GM18526 (cell line): ENCODE data around the gene STX8.

Experiments
- POLR2A ChIP-seq: IDR thresholded peaks from 3 replicates; pipeline ENCODE4 v1.6.1; 2011; ENCODE audit not compliant: insufficient read length; ENCODE audit errors: extremely low read depth

STX8 gene

DNA sequence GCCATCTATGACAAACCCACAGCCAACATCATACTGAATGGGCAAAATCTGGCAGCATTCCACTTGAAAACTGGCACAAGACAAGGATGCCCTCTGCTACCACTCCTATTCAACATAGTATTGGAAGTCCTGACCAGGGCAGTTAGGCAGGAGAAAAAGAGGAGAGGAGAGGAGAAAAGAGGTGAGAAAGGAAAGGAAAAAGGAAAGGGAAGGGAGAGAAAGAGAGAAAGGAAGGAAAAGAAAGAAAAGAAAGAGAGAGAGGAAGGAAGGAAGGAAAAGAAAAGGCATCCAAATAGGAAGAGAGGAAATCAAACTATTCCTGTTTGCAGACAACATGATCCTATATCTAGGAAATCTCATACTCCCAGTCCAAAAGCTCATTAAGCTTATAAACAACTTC is 11.5 kb downstream of the STX8 start:
- TF ChIP-seq POLR2A: no peak

DNA sequence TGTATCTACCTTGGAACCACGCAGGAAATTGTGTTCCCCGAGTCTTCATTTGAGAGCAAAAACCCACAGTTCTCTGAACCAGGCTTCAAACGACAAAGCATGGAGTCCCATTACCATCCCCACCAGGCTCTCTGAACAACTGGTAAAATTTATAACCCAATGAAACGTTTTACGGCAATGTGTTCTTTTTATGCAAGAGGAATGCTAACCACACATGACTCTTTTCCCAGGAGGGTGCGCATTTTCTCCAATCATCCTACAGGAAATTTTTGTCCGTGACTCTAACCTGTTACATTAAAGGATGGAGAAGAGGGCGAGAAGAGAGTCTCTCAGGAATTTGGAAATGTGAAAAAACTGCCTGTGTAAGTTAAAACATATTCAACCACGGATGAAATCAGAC is 17.8 kb downstream of the STX8 start:
- no peak for TF ChIP-seq POLR2A

DNA sequence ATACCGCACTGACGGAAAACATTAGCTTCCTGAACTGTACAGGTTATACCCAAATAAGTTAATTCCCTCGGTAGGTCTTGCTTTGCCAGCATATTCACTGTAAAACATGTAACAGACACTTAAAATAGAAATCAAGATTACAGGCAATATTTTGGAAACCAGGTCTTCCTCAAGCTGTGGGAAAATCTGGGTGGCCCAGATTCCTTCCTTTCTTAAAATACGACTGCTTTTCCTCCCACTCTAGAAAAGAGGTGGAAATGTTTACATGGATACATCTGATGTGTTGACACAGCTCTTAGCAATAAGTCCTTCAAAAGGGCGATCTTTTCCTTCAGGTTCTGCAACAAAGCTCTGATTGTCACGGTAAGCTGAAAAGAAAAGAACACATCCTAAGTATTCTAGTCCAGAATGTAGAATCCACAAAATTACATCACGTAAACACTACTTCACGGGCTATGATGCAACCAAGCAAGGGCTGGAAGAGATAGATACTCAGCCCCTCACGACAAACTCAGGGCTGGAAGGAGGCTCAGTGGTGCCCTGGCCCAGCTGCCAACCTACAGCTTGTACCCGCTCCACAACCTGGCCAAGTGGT is 18.4 kb downstream of the STX8 start:
- TF ChIP-seq POLR2A: no peak

DNA sequence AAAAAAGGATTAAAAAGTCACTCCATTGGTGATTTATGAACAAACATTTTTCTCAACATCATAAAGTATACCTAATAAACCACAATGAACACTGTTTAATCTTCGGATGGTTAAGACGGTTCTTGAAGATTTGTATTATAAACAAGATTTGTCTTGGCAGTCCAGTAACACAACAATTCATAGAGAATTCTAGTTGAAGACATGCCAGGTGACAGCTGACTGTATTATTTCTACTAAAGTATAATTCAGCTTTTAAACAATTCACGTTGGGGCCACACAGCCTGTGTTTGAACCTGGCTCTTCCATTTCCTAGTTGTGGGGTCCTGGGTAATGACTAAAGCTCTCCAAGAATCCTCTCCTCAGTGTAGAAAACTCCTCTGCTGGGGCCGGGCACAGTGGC is 22.0 kb downstream of the STX8 start:
- no peak for TF ChIP-seq POLR2A

DNA sequence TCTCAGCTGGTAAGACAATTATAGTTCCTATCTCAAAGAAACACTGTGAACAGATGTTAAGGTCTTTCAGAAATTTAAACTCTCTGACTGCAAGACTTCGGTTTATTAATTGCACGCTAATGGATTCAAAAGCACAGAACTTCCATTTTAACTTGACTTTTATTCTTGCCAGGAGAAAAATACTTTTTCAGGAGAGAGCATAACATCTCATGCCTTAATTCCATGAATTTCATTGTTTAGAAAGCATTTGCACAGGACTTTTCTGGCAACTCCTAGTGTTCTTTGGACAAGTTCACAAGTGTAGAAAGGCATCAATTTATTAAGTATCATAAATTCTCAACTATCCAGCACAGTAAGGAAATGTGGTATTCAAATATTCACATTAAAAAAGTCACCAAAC is 22.4 kb downstream of the STX8 start:
- TF ChIP-seq POLR2A: no peak

DNA sequence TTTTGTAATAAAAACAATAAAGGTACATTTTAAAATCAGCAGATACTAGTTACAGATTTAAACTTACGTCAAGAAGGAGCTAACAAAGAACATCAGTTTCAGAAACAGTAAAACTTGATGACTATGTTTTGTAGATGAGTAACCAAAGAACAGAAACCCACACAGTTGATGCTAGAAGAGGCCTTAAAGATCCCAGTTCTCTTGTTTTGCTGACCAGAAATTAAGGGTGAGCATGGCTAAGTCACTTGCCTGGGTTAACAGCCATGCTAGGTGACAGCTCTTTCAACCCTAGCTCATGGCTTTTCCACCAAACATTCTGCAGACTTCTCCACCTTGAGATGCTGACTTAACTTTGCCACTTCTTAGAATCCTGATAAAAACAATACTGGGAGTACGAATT is 26.4 kb downstream of the STX8 start:
- no peak for TF ChIP-seq POLR2A

DNA sequence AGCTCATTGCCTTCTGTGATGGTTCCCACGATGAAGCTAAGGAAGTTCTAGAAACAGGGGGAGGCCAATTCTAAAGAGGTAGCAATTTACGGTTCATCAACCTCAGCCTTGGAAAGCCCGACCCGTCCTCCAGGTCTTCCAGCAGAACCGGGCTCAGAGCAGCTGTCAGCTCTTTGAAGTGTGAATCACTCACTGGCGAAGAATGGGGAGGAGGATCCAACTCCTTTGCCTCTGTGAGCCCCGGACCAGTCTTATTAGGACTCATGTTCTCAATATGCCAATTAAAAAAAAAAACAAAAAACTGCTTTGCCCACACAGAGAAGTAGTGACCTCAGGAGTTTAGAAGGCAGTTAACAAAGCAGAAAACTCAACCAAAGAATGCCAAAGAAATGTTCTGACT is 31.4 kb downstream of the STX8 start:
- no peak for TF ChIP-seq POLR2A

DNA sequence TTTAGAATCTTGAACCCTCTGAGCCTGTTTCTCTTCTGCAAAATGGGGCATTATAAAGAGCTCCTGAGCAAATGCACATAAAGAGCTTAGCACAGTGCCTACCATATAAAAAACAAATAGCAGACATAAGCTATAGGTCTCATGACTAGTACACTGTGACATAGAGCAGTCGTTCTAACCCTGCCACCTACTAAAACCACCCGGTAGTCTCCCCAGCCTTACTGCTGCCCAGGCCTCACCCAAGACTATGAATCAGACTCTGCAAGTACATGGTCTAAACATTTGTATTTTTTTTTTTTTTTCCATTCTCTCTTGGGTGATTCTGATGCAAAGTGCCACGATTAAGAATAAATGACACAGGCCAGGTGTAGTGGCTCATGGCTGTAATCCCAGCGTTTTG is 33.9 kb downstream of the STX8 start:
- no peak for TF ChIP-seq POLR2A

DNA sequence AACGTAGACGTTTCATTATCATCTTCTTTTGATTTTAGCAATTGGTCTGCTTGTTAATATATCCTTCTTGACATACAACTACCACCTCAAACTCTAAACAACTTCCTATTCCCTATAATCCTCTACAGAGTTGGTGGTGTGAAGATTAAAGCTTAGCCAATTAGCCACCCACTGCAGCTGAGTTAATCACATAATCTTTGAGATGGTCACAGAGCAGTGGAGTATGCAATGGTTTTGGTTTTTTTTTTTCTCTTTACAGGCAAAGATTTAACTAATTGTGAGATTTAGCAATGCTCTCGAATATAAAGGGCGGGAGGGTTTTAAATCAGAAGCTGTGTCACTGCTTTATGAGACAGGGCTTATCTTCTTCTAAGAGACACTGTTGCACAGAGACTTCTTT is 37.0 kb downstream of the STX8 start:
- TF ChIP-seq POLR2A: no peak

DNA sequence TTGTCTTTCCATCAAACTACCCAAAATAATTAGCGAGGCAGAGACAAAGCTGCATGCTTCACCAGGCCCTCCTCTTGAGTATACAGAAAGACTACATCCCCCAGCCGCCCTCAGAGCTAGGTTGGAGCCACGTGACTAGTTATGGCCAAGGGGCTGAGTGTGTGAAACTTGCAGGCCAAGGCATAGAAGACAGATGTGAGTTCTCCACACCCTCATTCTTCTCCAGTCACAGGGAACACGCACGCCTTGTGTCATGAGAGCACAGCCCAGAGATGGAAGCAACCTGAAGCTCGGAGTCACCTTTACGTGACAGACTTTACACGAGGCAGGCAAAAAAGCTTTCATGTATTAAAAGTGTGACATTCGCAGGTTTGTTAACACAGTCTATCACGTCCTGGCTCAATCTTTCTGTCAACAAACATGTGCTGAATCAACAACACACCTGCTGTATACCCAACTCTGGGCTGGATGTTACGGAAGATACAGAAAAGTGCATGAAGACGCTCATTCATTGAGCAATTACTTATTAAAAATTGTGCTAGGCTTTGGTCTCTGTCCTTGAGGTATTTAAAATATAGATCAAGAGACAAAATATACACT is 38.3 kb downstream of the STX8 start:
- TF ChIP-seq POLR2A: no peak

DNA sequence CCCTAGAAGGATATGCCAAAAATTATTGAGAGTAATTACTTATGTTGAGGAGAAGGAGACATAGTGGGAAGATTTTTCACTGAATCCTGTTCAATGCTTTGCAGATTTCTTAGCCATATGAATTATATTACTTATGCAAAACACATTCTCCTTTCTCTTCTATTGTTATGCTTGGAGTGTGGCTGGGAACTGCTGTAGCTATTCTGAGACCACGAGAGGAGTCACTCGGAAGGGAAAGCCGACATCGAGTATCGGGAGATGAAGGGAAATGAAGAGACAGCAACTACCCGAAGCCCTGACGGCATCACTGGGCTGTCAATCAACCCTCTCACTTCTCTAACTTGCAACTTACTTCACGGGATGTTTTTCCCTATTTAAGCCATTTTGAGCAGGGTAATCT is 39.6 kb downstream of the STX8 start:
- no peak for TF ChIP-seq POLR2A

DNA sequence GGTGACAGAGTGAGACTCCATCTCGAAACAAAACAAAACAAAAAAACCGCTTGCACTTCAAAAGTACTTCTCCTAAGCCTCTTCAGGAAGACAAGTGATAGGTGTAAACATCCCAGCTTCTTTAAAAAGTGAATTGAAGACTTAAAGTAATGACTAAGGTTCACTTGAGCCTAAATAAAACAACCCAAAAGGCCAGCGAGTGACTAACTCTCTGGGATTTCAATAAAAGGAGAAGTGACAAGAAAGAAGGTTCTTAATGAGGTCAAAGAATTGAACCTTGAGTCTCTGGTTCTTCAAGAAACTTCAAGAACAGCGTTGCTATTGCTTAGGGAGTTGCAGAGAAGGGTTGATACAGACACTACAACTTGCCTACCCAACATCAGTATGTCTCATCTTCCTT is 42.2 kb downstream of the STX8 start:
- no peak for TF ChIP-seq POLR2A

DNA sequence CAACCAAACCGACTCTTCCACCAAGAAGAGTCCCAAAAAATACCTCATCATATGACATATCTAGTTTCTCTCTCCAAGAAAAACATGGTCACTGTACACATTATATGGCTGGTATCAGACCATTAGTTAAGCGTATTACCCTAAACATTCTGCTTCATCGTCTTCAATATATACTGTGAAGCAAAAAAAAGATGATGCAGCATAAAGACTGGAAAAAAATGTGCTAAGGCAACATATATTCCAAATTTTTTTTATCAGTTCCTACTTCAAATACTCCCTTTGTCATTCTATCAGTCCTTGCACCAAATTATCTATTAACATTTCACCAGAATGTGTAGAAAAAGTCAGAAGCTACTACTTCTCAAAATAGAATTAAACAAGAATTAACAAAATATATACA is 42.9 kb downstream of the STX8 start:
- TF ChIP-seq POLR2A: no peak

DNA sequence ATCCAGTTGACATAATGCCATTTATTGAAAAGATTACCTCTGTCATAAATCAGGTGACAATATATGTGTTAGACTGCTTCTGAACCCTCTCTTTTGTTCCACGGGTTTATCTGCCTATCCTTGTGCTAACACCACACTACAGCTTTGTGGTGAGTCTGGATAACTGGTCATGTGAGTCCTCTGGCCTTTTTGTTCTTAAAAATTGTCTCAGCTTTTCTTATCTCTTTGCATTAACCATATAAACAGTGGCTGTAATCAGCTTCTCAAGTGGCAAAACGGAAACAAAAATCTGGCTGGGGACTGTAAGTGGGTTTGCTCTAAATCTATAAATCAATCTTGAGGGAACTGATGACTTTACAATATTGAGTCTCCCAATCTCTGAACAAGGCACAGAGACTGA is 44.6 kb downstream of the STX8 start:
- TF ChIP-seq POLR2A: no peak

DNA sequence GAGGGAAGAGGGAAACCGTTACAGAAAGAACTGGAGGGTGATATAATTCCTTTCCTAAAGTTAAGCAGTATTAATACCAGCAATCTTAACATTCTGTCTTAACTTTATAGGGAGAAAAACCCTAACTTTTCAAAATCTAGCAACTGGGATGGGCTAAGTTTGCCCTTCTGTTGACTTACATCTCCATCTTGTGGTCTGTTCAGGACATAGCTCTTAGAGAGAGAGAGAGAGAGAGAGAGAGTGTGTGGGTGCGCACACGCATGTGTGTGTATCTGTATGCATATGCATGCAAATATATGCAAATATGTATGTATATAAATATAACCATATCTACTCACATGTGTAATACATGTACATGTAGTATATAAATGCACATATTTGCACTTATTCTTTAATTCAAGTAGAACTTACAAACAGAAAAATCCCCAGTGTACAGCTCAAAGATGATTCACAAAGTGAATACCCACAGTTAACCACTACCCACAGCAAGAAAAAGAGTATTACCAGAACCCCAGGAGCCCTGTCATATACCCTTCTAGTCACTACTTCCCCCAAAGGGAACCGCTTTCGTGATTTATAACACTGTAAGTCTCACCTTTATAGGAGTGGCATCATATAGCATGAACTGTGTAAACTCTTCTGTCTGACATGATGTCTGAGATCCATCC is 46.5 kb downstream of the STX8 start:
- TF ChIP-seq POLR2A: no peak

DNA sequence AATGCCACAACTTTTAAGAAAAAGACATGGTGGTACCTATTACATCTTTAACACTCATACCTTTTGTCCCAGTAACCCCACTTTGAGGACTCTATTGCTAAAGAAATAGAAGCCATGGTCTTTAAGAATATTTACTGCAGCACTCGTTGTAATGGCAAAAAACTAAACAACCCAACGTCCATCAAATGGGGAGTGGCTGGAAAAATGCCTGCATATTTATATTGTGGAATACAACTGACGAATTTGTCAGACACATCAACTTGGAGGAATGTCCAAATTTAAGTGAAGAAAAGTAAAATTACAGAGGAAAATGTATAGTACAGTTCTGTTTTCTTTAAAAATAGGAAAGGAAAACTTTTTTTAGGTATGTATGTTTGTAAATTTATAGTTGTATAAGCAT is 47.8 kb downstream of the STX8 start:
- TF ChIP-seq POLR2A: no peak

DNA sequence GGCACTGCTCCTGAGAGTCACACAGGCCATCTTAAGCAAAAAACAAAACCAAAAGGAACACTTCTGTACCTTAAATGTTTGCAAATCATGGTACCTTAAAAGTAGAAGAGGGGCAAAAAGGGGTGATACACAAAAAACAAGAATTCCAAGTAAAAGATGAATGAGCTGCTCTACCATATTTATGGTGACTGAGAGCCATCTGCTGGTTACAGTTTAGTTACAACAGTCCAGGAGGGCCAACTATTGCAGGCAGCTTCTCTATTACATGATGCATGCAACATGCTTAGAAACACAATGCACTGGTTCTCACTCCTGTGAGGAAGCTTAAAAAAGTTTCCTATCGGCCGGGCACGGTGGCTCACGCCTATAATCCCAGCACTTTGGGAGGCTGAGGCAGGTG is 53.5 kb downstream of the STX8 start:
- no peak for TF ChIP-seq POLR2A

DNA sequence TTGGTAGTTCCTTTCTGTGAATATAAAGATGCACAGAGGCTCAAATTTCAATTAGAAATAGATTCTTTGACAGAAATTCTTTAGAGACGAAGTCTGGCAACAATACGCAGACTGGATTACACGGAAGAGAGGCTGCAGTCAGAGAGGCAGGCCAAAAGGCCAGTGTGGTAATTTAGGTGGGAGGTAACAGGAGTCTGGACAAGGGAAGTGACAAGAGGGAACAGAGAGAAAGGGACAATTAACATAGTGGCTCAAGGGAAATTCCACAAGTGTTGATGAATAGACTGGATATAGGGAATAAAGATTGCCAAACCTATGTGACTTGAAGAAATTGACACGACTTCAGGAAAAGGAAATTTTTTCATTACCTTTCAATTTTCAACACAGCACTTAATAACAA is 54.6 kb downstream of the STX8 start:
- TF ChIP-seq POLR2A: no peak

DNA sequence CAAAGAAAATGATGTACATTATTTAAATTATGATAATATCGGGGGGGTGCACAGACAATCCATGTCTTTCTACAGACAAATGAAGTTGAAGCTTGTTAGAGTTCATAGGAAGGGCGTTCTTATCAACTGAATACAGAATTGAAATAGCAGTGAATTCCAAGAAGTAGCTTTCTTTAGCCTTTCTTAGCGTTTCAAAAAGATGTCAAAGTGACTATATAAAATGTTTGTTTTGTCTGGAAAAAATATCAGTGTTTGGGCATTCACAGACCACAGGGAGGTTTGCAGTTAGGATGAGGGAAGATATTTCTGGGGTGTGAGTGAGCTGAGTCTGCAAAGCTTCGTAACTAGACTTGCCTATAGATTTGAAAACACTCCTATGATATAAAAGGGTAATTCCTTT is 55.0 kb downstream of the STX8 start:
- no peak for TF ChIP-seq POLR2A
